ENCODE results near the gene AURKAIP1.

GRCh38 chr1:1421907-1422464, 47.0 kb upstream of the AURKAIP1 start:
- TF ChIP-seq CHD2 (IDR thresholded peaks at IDR 0.05; ENCODE audit: low read length, partially characterized antibody) (no peak), CTCF (IDR thresholded peaks at IDR 0.05) (no peak), PBX3 (IDR thresholded peaks at IDR 0.05) (no peak), JUN (IDR thresholded peaks at IDR 0.05) (no peak), KDM5A (IDR thresholded peaks at IDR 0.05) (no peak), EP300 (IDR thresholded peaks at IDR 0.05) (no peak), HMGXB4 (CRISPR knock-in tag; IDR thresholded peaks at IDR 0.05; ENCODE audit: borderline replicate concordance) (no peak), SMC3 (IDR thresholded peaks at IDR 0.05) (no peak), CEBPB (IDR thresholded peaks at IDR 0.05) (no peak), CBX8 (IDR thresholded peaks at IDR 0.05) (no peak), POLR2A (IDR thresholded peaks at IDR 0.05; ENCODE audit: low read length) (no peak), RNF2 (IDR thresholded peaks at IDR 0.05; ENCODE audit: borderline replicate concordance, low read depth) (no peak), MAX (IDR thresholded peaks at IDR 0.05) (no peak)
